LNCaP clone FGC (cell line): ENCODE measurements around the gene PRKN.

Source experiments
- DNase-seq: peaks from one replicate; pipeline ENCODE4 v3.0.0-alpha.2; 2011; ENCODE audit warnings: low read depth
- H3K4me3 ChIP-seq: 2 replicates; pipeline ENCODE4 v1.5.1; 2011; ENCODE audit warnings: mild to moderate bottlenecking, low read depth, low read length, control low read depth
- TF ChIP-seq, protein P1 (sequence below): IDR thresholded peaks from 2 replicates; pipeline ENCODE4 v1.5.1; 2012; ENCODE audit warnings: mild to moderate bottlenecking; ENCODE audit not compliant: control insufficient read depth, insufficient read depth; ENCODE audit errors: extremely low read depth

PRKN gene

DNA sequence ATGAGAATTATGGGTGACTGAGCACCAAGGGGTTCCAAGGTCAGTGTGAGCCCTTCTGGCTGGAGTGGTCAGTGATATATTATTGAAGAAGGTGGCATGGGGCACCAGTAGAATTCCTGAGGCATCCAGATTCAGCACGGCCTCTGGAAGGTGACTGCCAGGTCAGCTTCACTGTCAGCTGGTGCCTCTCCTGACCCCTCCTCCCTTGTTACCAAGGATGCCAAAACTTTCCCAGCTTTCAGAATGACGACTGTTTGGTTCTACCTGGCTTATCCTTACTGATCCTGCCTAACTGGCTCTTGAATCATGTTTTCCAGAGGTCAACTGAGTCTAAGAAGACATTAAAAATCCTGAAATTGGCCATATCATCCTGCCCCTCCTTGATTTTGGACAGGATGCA, 1264.5 kb downstream of the PRKN start:
- H3K4me3 ChIP-seq, result no peak overlapping the region
- DNase-seq, result no peak
- TF ChIP-seq, protein P1, sequence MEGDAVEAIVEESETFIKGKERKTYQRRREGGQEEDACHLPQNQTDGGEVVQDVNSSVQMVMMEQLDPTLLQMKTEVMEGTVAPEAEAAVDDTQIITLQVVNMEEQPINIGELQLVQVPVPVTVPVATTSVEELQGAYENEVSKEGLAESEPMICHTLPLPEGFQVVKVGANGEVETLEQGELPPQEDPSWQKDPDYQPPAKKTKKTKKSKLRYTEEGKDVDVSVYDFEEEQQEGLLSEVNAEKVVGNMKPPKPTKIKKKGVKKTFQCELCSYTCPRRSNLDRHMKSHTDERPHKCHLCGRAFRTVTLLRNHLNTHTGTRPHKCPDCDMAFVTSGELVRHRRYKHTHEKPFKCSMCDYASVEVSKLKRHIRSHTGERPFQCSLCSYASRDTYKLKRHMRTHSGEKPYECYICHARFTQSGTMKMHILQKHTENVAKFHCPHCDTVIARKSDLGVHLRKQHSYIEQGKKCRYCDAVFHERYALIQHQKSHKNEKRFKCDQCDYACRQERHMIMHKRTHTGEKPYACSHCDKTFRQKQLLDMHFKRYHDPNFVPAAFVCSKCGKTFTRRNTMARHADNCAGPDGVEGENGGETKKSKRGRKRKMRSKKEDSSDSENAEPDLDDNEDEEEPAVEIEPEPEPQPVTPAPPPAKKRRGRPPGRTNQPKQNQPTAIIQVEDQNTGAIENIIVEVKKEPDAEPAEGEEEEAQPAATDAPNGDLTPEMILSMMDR, result no peak

DNA sequence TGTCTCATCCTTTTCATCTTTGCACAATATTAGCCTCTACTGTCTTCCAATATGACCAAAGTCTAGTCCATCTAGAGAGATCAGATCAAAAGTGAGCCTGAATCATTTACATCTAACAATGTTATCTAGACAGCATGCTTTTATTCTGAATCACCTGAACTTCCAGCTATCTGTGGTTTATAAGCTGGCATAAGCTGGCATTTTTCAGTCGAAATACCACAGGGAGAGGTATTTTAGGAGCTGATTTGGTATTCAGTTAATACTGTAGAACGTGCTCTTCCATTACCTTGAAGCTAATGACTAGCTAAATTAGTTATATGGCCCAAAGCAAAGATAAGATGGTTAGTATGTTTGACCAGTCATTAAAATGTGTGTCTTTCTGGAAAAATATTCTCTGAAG, 1265.4 kb downstream of the PRKN start:
- H3K4me3 ChIP-seq, result no peak overlapping the region
- TF ChIP-seq, protein P1, result no peak
- no peak for DNase-seq

DNA sequence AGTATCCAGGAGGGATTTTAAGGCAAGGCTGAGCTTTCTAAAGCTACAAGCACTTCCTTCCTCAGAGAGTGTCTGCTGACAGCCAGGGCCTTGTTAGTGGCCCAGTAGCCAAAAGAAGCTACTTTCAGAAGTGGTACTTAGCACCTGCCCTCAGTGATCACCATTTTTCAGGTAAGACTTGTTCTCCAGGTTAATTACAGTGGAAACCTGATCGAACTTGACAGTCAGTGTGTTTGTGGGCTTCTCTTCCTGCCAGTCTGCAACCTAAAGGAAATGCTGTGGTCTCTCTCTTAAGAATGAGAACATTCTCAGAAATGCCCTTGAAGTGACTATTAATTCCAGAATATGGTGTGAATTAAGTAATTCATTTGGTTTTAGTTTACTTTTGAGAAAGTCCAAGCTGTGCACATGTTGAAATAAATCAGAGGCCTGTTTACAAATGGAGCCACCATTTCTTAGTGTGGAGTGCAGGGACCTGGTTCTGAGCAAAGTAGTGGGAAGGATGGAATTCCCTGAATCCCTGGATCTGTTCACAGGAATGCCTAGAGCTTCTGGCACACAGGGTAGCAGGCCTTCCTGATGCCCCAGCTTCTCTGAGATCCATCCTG, 1268.5 kb downstream of the PRKN start:
- TF ChIP-seq, protein P1, result no peak
- DNase-seq, result no peak
- H3K4me3 ChIP-seq, result no peak overlapping the region

DNA sequence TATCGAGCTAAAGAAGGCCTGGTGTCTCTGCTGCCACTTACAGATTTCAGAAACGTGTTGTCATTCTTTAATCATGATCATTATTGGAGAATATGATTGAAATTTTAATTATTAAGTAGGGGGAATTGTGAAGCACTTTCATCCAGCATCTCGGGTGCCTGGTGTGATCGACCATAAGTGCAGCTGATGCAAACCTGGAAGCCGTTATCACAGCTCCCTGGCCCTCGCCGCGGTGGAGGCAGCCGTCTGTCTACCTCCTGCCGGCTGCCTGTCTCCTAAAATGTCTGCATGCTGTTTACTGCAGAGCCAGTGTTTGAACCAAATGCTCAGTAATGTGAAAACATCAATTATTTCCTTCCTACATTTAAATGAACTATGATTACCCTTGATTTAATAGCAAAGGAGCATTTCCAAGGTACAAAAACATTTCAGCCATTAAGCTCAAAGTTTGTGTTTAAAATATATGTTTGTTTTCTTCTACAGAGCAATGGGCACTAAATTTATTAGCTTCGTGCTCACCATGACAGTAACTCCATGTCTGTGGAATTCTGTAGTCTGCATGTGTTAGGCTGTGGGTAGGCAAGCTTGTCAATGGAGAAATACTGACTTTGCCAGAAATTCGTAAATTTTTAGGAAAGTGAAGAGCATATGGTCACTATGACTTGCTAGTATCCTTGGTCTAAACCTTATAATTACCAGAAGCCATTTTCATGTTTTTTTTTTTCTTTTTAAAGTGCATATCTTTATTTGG, 1269.2 kb downstream of the PRKN start:
- TF ChIP-seq, protein P1, result no peak
- DNase-seq, result no peak
- no peak overlapping the region for H3K4me3 ChIP-seq

DNA sequence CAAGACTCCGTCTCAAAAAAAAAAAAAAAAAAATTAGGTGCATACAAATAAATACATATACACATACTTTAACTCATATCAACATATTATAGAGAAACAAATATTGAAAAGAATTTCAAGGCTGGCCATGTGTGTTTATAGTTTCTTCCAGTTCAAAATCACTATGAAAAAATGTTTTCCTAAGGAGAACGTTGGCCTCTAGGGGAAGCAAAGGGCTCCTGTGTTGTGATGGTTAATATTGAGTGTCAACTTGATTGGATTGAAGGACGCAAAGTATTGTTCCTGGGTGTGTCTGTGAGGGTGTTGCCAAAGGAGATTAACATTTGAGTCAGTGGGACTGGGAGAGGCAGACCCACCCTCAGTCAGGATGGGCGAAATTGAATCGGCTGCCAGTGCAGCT, 1271.7 kb downstream of the PRKN start:
- TF ChIP-seq, protein P1, result no peak
- no peak for DNase-seq
- no peak overlapping the region for H3K4me3 ChIP-seq

DNA sequence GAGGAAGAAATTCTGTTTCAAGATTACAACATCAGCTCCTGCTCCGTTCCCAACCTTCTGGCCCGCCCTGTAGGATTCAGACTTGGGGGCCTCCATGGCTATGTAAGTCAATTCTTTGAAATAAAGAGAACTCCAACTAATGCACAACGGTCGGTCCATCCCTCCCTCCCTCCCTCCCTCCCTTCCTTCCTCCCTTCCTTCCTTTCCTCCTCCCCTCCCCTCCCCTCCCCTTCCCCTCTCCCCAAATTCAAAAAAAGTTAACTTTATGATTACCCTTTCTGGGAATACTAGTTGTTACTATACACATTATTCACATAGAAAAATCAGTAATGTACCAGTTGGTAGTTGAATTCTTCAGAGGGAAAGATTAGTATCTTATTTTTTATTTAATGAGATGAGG, 1274.0 kb downstream of the PRKN start:
- DNase-seq, result no peak
- TF ChIP-seq, protein P1, result no peak
- no peak overlapping the region for H3K4me3 ChIP-seq
